ENCODE measurements around the gene EMP1.

EMP1 gene

DNA sequence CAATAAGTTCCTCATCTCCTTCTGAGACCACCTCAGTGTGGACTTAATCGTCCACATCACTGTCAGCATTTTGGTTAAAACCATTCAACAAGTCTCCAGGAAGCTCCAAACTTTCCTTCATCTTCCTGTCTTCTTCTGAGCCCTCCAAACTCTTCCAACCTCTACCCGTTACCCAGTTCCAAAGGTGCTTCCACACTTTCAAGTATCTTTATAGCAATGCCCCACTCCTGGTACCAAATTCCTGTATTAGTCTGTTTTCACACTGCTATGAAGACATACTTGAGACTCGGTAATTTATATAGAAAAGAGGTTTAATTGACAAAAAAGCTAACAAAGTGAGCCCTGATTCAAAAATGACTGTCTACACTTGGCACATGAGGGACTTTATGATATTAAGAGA lies 22.8 kb downstream of the EMP1 start:
- no peak for DNase-seq (ENCODE audit: low read depth in 3 of 3, low spot score in 1 of 3)

DNA sequence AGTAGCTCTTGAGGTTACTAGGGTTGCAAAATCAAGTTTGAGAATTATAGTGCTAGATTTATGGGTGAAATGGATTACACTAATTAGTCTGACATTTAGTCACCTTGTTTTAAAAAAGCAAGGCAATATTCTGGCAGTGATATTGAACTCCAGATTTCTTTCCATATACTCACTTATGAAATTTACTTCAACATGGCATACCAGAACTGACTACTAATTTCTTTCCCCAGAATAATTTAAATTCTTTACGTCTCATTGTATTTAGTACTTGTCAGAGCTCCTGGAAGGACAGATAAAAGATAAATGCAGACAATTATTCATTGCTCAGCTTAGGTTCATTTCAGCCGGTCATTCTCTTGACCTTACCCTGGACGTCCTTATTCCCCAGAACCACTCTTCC lies 24.3 kb downstream of the EMP1 start:
- no peak for DNase-seq (ENCODE audit: low read depth in 3 of 3, low spot score in 1 of 3)

DNA sequence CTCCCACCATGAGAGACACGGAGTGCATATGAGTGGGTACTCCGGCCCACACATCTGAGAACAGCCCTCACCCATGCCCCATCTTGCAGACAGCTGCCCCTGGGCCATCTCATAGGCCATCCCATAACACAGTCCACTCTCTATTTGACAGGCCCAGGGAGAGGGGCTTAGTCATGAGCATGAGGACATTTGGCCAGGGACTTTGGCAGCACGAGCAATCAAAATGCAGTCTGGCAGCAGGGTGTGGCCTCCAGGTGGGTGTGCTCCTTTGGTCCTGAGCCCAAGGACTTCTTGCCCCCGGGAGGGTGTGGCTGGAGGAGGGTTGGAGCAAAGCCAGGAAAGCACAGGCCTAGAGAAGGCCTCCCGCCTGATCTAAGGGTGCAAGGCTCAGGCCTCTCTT lies 25.6 kb downstream of the EMP1 start:
- no peak for DNase-seq (ENCODE audit: low read depth in 3 of 3, low spot score in 1 of 3)

DNA sequence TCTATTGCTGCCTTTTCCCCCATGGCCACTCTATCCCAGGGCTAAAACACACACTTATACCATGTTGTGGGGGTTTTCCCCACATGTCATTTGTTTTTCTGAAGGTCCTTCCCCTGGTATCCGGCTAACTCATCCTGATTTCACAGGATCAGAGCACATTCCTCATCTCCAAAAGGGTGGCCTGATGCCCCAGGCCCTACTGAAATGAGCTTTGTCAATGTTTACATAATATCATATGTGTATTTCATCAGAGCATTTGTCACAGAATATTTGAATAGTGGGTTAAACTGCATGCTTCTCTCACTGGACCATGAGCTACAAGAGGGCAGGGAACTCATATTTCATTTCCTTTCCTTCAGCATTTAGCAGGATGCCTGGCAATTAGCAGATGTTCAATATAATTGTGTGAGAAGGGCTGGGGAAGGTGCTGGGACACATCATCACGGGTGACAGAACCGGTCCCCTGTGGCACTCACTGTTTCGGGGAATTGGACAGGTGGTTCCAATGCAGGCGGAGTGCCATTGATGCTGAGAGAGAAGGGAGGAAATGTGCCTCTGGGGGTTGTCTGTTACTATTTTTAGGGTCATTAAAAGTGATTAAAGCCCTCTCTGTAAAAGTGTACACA lies 26.8 kb downstream of the EMP1 start:
- DNase-seq (ENCODE audit: low read depth in 3 of 3, low spot score in 1 of 3) = no peak

DNA sequence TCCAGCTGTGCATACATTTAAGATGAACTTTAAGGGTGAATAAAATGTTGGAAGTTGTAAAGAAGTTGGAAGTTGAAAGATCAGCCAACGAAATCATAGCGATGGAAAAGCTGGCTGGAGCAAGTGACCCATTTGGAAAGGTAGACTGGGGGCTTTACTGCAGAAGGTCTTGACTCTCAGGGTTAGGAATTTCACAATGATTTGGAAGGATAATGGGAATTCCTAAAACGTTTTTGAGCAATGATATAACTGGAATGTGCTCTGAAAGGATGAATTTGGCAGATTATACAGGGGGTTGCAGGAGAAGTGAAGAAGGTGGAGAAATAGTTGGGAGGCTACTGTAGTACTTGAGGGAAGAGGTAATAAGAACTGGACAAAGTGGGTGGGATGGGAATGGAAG lies 27.4 kb downstream of the EMP1 start:
- no peak for DNase-seq (ENCODE audit: low read depth in 3 of 3, low spot score in 1 of 3)

DNA sequence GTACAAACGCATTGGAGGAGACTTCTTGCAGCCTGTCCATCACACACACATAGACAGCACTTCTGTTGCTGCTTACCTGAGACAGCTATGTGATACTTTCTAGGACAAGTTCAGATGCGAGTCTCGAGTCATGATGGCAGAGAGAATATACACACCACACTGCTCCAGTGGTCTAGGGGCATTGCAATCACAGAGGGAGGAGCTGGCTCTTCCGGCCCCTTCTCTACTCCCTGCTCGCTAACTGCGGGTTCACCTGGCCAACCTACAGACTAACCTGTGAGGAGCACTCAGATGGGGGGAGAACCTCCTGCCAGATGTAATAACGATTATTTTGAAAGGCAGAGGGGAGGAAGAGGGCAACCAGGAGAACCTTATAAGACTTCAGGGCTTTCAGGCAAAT lies 30.7 kb downstream of the EMP1 start:
- DNase-seq (ENCODE audit: low read depth in 3 of 3, low spot score in 1 of 3) = no peak

DNA sequence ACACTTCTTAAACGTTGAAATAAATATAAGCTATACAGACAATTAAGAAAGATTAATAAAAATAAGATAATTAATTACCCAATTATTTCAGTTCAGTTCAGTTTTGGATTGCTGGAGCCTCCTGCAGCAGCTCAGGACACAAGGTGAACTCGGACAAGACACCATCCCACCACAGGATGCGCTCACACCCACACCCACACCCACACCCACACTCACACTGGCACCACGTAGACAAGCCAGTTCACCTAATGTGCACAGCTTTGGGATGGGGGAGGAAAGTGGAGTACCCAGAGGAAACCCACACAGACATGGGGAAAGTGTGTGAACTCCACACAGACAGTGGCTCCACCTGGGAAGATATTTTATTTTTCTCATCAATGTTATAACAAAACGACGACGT lies 32.1 kb downstream of the EMP1 start:
- DNase-seq (ENCODE audit: low read depth in 3 of 3, low spot score in 1 of 3) = no peak

DNA sequence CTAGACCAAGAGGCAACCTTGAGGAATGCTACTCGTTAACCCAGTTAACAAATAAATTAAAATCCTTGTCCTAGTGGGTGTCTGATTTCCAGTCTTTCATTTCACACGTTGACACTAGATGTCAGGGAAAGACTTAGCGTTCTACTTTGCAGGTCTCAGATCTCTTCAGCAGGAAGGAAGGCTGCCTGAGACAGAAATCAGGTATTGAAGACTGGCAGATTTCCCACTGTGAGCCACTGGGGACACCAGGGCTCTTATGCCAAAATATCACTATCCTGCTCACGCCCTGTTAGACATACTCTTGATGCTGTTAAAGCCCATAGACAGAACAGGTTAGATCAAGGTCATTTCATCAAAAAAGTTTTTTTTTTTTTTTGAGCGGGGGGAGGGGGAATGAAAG lies 33.0 kb downstream of the EMP1 start:
- no peak for DNase-seq (ENCODE audit: low read depth in 3 of 3, low spot score in 1 of 3)

DNA sequence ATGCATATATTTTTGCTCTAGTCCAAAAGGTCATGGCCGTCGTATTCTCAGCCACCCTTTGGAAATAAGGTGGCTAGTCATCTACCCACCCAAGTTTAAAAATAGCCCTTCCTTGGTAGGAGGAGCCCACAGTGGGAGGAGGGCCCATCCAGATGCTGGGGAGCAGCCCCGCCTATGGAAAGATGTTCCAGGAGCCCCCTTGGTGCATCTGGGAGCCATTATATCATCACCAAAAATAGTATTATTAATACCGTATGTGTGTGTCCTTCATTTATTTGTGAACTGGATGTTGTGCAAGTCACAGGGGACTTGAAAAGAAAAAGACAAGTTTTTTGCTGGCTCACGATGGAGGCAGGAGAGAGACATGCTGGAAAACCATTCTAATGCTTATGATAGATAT lies 34.0 kb downstream of the EMP1 start:
- no peak for DNase-seq (ENCODE audit: low read depth in 3 of 3, low spot score in 1 of 3)

DNA sequence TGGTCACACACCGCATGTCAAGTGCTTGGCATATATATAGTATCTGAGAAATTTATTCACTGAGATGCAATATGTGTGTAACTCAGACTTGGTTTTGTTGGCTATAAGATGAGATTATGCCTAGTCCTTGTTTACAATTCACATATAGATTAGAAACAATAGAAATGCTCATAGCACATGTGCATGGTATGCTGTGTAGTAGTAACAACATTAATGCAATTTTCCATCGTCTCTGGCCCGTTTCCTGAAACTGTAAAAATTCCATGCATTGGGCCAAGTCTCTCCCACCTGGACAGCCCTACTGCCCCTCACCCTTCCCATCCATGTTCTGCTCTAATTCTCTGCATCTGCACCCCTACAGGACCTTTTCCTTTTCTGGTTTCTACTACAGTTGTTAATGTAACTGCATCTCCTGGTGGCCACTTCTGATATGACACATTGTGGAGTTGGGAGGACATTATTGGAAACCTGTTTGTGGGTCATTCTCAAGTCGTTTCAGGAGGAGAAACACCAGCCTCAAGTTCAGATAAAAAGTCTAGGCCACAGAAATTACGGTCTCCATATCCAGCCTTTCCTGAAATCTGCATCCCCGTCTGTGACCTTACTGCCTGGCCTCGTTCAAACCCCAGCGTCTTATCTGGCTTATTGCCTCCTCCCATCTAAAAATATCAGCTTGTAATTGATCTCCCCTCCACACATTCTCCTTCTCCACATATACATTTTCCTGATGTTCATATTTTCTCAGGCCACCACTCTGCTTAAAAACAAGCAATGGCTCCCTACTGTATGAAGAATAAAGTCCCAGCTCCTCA lies 37.5 kb downstream of the EMP1 start:
- no peak for DNase-seq (ENCODE audit: low read depth in 3 of 3, low spot score in 1 of 3)

DNA sequence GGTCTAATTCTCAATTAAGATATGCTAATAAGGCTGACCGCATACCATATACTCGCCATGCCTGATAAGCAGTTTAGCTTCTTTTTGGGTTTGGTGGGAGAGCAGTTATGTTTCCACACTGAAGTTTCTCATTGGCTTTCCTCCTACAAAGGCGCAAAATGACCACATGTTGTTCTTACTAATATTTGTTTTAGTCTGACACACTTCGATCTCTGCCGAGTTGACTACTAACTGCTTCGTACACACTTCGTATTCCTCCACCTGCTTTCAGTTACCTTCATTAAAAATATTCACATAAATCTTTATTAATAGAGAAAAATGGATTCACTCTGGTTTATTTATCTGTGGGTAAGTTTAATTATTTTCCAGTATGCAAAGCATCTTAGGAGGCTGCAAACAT lies 41.7 kb downstream of the EMP1 start:
- DNase-seq (ENCODE audit: low read depth in 3 of 3, low spot score in 1 of 3) = no peak

DNA sequence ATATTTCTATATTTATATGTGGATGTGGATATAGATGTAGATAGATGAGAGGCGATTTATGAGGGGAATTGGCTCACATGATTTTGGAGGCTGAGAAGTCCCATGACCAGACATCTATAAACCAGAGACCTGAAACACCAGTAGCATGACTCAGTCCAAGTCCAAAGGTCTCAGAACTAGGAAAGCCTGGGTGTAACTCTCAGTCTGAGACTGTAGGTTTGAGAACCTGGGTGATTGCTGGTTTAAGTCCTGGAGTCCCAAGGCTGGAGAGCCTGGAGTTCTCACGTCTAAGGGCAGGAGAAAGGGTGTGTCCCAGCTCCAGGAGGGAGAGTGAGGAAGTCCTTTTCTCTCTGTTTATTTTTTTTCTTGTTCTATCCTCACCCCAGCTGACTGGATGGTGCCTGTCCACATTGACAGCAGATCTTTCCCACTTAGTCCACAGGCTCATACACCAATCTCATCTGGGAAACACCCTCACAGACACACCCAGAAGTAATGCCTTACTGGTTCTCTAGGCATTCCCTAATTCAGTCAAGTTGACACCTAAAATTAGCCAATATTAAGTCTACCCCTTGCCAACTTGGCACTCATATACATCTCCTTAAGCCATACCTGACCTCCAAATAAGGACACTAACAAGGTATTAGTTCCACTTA lies 45.4 kb downstream of the EMP1 start:
- DNase-seq (ENCODE audit: low read depth in 3 of 3, low spot score in 1 of 3) = no peak

DNA sequence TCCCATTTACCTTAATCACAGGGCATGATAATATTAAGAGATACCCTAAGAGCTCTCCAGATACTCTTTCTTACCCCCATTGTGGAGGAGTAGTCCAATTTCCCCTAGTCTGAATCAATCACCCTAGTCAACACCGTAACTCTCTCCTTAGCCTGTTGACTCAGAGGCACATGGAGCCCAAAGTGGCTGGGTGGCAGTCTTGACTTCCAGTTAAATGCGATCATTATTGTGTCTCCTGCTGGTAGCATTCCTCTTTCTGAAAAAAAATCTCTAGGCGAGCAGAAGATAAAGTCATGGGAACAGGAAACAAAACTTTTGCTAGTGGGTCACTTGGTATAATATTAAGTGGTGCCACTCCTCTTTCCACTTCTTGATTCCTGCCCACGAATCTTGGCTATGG lies 46.4 kb downstream of the EMP1 start:
- no peak for DNase-seq (ENCODE audit: low read depth in 3 of 3, low spot score in 1 of 3)

DNA sequence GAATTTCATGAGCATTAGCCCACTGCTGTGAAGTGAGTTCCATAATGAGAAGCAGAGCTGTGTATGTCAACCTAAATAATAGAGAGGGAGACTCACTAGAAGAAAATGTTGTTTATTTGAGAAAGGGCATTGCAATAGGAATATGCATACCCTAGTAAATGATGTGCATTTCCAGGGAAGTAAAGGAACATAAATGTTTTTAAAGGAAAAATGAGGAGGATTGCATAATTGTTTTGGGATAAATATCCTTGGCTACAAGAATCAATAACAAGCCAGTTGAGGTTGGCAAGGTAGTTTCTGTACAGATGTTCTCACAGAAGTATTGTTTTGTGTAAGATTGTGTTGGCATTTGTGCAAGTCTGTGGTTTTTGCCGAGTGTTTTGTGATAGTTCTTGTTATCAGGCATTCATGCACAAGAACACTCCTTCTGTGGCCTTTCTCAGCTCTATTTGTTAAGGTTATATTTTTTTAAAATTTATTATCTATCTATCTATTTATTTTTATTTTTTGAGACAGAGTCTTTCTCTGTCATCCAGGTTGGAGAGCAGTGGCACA lies 47.1 kb downstream of the EMP1 start:
- DNase-seq (ENCODE audit: low read depth in 3 of 3, low spot score in 1 of 3) = no peak

DNA sequence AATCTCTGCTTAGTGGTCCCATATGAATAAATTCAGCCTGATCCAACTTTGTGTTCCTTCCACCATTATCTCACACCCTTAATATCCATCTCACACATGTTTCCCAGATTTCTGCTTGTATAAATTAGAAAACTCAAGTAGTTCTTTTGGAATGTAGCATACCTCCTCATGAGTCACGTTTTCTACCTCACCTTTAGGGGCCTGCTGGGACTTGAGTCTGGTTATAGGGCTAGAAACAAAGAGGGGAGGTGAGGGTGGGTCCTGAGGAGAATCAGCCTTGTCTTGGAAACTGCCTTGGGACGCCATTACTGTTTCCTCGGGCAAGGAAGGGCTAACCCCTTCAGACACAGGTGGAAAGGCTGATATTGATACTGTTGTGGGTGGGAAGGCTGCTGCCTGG lies 51.1 kb downstream of the EMP1 start:
- DNase-seq (ENCODE audit: low read depth in 3 of 3, low spot score in 1 of 3) = no peak

DNA sequence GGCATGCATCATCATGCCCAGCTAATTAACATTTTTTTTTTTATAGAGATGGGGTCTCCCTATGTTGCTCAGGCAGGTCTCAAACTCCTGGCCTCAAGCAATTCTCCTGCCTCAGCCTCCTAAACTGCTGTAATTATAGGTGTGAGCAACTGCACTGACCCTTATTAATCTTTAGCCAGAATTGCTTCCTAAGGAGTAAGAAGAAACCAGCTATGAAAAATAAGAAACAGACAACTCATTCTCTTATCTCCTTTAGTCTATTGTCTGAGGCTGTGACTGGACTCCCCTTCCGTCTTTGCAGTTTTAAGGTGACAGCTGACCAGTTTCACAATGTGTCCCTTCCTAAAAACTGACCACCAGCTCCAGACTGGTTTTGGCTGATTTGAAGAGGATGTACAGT lies 52.4 kb downstream of the EMP1 start:
- no peak for DNase-seq (ENCODE audit: low read depth in 3 of 3, low spot score in 1 of 3)

DNA sequence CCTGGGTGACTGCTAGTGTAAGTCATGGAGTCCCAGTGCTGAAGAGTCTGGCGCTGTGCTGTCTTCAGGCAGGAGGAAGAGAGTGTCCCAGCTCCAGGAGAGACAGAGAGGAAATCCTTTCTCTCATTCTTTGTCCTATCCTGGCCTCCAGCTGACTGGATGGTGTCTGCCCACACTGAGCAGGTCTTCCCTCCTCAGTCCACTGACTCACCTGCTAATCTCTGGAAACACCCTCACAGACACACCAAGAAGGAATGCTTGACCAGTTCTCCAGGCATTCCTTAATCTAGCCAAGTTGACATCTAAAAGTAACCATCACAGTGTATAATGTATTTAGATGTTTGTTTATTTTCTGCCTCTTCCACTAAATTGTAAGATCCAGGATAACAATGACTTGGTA lies 53.9 kb downstream of the EMP1 start:
- no peak for DNase-seq (ENCODE audit: low read depth in 3 of 3, low spot score in 1 of 3)

DNA sequence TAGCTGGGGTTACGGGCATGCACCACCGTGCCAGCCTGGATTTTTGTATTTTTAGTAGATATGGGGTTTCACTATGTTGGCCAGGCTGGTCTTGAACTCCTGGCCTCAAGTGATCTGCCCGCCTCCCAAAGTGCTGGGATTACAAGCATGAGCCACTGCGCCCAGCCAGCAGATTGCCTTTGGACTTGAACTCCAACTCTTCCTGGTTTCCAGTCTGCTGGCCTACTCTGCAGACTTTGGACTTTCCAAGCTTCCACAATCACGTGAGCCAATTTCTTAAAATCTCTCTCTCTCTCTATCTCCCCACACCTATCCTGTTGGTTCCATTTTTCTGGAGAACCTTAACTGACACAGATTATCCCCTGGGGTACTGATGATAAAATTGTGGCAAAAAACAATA lies 55.0 kb downstream of the EMP1 start:
- no peak for DNase-seq (ENCODE audit: low read depth in 3 of 3, low spot score in 1 of 3)

DNA sequence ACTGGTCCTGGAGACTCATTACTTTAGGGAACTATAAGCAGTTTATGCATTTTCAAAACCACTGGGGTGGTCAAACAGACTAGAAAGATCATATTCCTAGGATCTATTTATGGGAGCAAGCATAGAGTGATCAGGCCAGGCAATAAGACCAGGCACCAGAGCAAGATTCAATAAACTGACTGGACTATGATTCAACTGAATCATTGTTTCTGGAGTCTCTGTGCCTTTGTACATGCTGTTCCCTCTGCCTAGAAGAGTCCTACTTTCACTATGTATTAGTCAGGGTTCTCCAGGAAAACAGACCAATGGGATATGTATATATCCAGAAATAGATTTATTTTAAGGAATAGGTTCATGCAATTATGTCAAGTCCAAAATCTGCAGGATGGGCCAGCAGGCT lies 55.5 kb downstream of the EMP1 start:
- DNase-seq (ENCODE audit: low read depth in 3 of 3, low spot score in 1 of 3) = no peak

DNA sequence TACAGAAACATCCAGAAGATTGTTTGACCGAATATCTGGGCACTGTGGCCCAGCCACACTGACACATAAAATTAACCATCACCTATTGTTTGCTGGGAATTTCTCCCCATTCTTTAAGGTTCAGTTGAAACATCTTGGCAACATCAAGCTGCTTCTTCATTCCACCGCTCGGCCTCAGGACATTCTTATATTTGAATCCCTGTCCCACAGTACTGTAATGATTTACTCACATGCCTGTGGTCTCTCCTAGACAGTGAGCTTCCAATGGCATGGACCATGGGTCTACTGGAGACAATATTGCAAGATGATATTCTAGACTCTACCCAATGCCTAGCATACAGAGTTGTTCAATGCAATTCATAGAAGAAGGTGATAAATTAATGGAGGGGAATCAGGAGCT lies 56.1 kb downstream of the EMP1 start:
- DNase-seq (ENCODE audit: low read depth in 3 of 3, low spot score in 1 of 3) = no peak

DNA sequence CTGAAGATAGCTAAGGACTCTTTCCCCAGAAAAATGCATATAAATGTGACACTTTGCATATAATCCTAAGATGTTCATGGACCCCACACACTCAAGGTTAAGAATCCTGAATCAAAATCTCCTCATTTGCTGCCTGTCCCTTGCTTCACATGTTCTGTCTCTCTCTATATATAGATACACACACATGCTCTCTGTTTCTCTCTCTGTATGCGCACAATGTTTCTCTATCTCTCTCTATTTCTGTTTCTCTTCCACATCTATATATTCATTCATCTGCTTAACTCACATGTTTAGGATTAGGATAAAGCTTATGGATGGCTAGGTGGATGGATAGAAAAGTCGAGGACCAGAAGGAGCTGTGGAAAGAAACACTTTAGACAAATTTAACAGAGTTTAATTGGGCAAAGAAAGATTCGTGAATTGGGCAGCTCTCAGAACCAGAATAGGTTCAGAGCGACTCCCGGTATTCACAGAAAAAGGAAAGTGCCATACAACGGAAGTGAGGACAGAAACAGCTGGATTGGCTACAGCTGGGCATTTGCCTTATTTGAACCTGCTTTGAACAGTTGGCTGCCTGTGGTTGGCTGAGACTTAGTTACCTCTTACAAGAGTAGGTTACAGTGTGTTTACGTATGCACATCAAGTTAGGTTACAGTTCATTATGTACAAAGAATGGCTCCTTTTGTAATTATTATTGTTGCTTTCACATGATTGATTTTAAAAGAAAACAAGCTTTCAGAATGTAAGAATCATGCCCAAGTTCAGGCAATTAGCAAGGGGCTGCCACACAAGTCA lies 57.6 kb downstream of the EMP1 start:
- no peak for DNase-seq (ENCODE audit: low read depth in 3 of 3, low spot score in 1 of 3)
